Mucosa of descending colon (tissue), 3 donors: ENCODE measurements around the gene PLPP4. TPM values are rescaled to one million over a fixed set of nuclear protein-coding genes. Genes with fewer than 3 reads are reported as not detected.

Experiments
- ATAC-seq: fragments of 200-7000 bp; cut with Tn5 transposase; one replicate; pipeline ENCODE4 v1.9.1; 2020; ENCODE audit warnings: mild to moderate bottlenecking, moderate library complexity
- DNase-seq, 3 donors: peaks; one replicate each; pipeline ENCODE4 v3.0.0-alpha.2; 2020
- H3K36me3 ChIP-seq: fragments of 200-600 bp; one replicate; pipeline ENCODE4 v1.8.0; 2021; ENCODE audit warnings: low read depth, mild to moderate bottlenecking
- H3K4me1 ChIP-seq: fragments of 200-600 bp; one replicate; pipeline ENCODE4 v1.8.0; 2021; ENCODE audit warnings: low read depth, mild to moderate bottlenecking
- H3K4me3 ChIP-seq: fragments of 200-600 bp; one replicate; pipeline ENCODE4 v1.8.0; 2021; ENCODE audit warnings: mild to moderate bottlenecking
- H3K9me3 ChIP-seq: fragments of 200-600 bp; one replicate; pipeline ENCODE4 v1.8.0; 2021; ENCODE audit warnings: mild to moderate bottlenecking
- CTCF ChIP-seq: fragments of 200-600 bp; IDR thresholded peaks from one replicate; pipeline ENCODE4 v1.8.0; 2022; ENCODE audit warnings: antibody characterized with exemption, mild to moderate bottlenecking
- intact Hi-C, 2 donors: fragments of 100-400 bp; cut with DNase I in 1 of 2; cut with micrococcal nuclease in 1 of 2; formaldehyde crosslinking; loops; one replicate each; pipeline versions ENCODE4 v1.11.0 to v1.11.1; 2022; cut with DNase I, micrococcal nuclease
- total RNA-seq, 3 donors: library from RNA; stranded (reverse); fragmentation: NEBNext Ultra II Directional in 2 of 3; extraction: Animal tissue kit (Norgen Biotek cat#: 25700) in 2 of 3; gene quantifications; one replicate each; pipeline versions ENCODE4 v1.2.1 to v1.2.4, GENCODE V29; 2021 to 2023
- donor health status: DM: no; HTN: no; CAD: no; lungs with moderate emphysema.
- donor health status: DM: no; HTN: no; CAD: no.
- donor health status: DM: no; HTN: yes; CAD: no.

PLPP4 gene
- total RNA-seq, 3 donors from 2014 or later = 2.6 TPM; not detected in 2

- intact Hi-C loops = no loop called here
- Histone ChIP-seq H3K4me1 (no peaks in the 10 kb centered on the region), H3K36me3 (no peaks in the 10 kb centered on the region), H3K4me3 (no peak overlapping the region), H3K9me3 (no peaks in the 10 kb centered on the region)
- no peak for DNase-seq
- ATAC-seq = no peak
- no peak for TF ChIP-seq CTCF
Observed at GRCh38 chr10:120601999-120602398, 145.0 kb downstream of the PLPP4 start.

GRCh38 chr10:120605410-120605809 is 148.4 kb downstream of the PLPP4 start:
- intact Hi-C loops = no loop called here
- Histone ChIP-seq H3K4me1 (no peaks in the 10 kb centered on the region), H3K4me3 (no peak overlapping the region), H3K9me3 (no peaks in the 10 kb centered on the region), H3K36me3 (no peaks in the 10 kb centered on the region)
- ATAC-seq = no peak
- TF ChIP-seq CTCF = no peak
- DNase-seq = no peak

GRCh38 chr10:120606051-120606764 is 149.2 kb downstream of the PLPP4 start:
- H3K4me1 ChIP-seq = no peaks in the 10 kb centered on the region

GRCh38 chr10:120607016-120607709 is 150.1 kb downstream of the PLPP4 start:
- H3K9me3 ChIP-seq = no peaks in the 10 kb centered on the region
- H3K4me1 ChIP-seq = no peaks in the 10 kb centered on the region
- no peak for TF ChIP-seq CTCF
- H3K4me3 ChIP-seq = no peak overlapping the region
- DNase-seq (no peak), ATAC-seq (no peak)
- H3K36me3 ChIP-seq = no peaks in the 10 kb centered on the region
- intact Hi-C loops = no loop called here

More at GRCh38 chr10:120606051-120606764, 149.2 kb downstream of the PLPP4 start:
- intact Hi-C loops = no loop called here
- ATAC-seq (no peak), DNase-seq (no peak)
- no peaks in the 10 kb centered on the region for H3K9me3 ChIP-seq
- no peaks in the 10 kb centered on the region for H3K36me3 ChIP-seq
- no peak for TF ChIP-seq CTCF
- H3K4me3 ChIP-seq = no peak overlapping the region

GRCh38 chr10:120607710-120608703 is 151.0 kb downstream of the PLPP4 start:
- ATAC-seq = no peak

More at GRCh38 chr10:120607710-120608703, 151.0 kb downstream of the PLPP4 start:
- Histone ChIP-seq H3K9me3 (no peaks in the 10 kb centered on the region), H3K4me3 (no peak overlapping the region), H3K4me1 (no peaks in the 10 kb centered on the region), H3K36me3 (no peaks in the 10 kb centered on the region)
- DNase-seq = no peak
- intact Hi-C loops = no loop called here
- TF ChIP-seq CTCF = no peak
